ENCODE results near the gene FAM53A.

GRCh38 chr4:1716065-1716945 is 32.2 kb upstream of the FAM53A start:
- no peak for TF ChIP-seq CTCF (conservative IDR thresholded peaks at IDR 0.05)
- no peak for TF ChIP-seq ZFX (IDR thresholded peaks at IDR 0.05)
